KG1 (cell line): ENCODE results near the gene C1QL2.

ENCODE experiments used
- DNase-seq: peaks from one replicate; lab custom pipeline; 2025; lab: John Stamatoyannopoulos, UW

Gene C1QL2

DNA sequence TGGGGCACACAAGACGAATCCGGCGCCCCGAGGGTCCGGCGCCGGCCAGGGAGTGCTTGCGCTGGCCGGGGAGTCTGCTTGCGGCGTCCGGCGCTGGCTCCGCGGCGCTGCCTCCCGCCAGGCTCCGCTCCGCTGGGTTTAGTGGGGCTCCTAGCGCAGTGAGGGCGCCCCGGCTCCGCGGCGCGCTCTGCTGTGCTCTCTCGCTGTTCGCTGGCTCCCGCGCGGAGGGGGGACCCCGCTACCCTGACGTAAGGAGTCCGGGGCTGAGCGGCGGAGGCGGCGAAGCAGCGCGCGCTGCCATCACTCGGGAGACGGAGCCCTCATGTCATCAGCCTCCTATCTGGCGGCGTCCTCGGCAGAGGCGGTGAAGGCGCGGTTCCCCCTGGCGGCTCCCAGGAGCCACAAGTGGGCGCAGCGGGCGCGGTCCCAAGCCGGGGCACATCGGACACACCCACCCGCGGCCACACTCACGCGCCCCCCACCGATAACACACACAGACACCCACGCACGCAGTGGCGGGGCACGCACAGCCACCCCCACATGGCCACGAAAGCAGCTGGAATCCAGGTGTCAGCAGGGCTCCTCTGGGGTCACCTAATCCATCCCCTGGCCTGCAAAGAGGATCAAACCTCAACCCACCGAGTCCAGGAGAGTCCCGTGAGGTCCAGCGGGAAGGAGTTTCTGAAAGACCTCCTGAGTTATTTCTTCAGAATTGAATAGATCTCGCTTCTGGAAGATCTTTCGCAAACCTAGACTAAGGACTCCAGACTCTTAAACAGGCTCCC is at the start of gene C1QL2:
Gene C1QL2 (minus strand): TSS at position 189 of the 785 bp plus-strand sequence. CDS start 482 bp downstream, outside the sequence.
- DNase-seq: no peak

DNA sequence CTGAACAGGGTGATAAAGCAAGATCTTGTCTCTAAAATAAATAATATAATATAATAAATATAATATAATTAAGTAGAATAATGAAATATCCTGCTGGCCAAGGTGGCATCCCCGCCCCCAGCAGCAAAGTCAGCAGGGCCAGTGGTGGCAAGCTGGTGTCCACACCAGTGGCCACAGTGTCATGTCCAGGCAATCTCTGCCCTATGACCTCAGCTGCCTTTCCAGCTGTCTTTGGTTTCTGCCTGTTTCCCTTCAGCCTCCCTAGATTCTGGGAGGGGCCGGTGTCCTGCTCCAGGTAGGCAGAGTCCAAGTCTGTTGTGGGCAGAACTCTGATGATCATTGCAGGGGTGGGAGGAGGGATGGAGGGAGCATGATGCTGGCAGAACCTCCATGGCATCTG is 48.9 kb upstream of the C1QL2 start:
- DNase-seq: no peak

GRCh38 chr2:119206201-119206600 is 47.6 kb upstream of the C1QL2 start:
- no peak for DNase-seq

DNA sequence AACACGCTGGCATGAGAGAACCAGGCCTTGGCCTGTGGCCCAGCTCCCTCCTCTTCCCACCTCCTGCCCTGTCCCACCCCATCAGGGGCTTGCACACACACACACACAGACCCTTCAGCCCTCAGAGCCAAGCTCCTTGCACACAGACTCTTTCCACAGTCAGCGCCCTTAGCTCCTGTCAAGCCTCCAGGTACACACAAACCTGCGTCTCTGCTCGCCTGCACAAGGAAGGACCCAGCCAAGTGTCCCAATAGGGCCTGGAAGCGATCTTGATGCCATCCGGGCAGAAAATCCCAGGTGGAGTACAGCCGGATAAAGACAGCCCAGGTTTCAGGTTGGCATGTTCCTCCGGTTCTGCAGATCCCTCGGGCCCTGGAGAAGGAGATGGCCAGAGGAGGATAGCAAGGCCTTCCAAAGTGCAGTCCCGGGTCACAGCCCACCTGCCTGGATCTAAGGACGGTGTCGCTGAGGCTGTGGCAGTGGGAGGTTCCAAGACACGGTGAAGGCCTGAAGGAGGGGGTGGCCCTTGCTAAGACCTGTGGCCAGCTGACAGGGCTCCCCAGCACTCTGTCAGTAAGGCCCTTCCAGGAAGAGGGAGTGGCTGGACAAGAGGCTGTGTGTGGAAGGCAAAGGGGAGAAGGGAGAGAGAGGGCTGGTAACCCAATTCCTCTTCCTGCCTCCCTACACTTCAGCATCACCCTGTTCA is 46.6 kb upstream of the C1QL2 start:
- DNase-seq: no peak

GRCh38 chr2:119204525-119204924 is 46.0 kb upstream of the C1QL2 start:
- DNase-seq: no peak

DNA sequence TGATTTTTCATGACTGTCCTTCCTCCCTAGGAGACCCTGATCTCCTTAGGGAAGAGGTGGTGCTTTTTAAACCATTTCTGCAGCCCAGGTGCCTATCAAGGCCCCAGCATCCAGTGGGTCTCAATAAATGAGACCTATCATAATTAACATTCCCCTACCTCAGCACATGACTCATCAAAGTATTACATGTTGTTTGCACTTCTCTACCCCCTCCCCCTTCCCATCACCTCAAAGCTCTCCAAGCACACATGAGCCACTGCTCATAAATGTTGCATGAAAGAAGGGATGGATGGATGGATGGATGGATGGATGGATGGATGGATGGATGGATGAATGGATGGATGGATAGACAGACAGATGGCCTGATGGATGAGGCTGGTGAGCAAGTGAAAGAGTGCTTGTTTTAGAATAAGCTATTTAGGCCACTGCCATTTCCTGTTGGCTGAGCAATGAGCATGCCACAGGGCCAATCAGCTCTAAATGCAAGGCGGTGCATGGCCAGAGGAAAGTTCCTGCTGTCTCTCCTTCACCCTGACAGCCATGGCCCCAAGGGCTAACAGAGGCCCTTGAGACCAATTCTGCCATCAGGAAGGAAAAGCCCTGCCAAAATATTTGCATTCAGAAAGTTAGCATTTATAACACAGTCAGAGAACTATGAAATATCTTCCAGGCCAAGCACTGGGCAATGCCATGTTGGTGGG is 44.2 kb upstream of the C1QL2 start:
- DNase-seq: no peak

DNA sequence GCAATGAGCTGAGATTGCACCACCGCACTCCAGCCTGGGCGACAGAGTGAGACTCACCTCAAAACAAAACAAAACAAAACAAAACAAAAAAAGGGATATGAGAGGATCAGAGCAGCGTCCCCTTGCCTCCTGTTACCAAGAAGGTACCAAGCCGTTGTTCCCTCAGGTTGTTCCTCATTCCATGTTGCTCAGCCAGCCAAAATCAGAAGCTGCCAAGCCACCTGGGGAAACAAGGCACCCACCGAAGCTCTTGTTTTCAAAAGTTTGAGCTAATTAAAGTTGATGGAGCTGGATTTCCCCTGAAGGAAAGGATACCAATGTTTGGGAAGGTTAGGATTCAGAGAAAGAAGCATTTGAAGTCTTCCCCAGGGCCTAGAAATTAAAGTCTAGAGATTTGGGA is 43.3 kb upstream of the C1QL2 start:
- DNase-seq: no peak

DNA sequence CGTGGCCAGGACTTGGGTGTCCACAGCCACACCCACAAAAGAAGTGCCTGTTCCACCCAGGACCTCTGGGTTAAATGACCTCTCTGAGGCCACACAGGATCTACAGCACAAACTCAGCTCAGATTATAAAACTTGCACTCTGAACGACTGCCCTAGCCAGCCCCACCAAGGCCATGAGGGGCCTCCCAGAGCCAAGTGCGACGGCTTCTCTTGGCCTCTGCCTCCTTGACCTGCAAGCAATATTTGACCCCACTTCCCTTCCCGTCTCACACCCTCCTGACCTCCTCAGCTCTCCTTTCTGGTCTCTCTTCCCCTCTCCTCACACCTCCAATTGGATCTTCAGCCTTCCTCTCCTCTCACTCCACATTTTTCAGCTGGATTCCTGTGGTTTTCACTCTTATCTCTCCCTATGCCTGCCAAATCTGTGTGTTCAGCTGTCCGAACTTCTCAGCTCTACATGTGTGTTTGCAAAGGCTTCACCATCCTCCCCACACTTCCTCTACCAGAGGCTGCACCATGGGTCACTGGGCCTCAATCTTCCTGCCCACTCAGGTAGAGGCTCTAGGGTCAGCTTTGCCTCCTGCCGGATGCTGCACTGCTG is 39.8 kb upstream of the C1QL2 start:
- DNase-seq: no peak

- no peak for DNase-seq
Measured at GRCh38 chr2:119197529-119198239, 39.1 kb upstream of the C1QL2 start.

- DNase-seq: no peak
Measured at GRCh38 chr2:119197126-119197405, 38.5 kb upstream of the C1QL2 start.

GRCh38 chr2:119196301-119197125 is 38.0 kb upstream of the C1QL2 start:
- DNase-seq: no peak

- DNase-seq: no peak
Measured at GRCh38 chr2:119195887-119196286, 37.3 kb upstream of the C1QL2 start.

- no peak for DNase-seq
Measured at GRCh38 chr2:119195001-119195400, 36.5 kb upstream of the C1QL2 start.

DNA sequence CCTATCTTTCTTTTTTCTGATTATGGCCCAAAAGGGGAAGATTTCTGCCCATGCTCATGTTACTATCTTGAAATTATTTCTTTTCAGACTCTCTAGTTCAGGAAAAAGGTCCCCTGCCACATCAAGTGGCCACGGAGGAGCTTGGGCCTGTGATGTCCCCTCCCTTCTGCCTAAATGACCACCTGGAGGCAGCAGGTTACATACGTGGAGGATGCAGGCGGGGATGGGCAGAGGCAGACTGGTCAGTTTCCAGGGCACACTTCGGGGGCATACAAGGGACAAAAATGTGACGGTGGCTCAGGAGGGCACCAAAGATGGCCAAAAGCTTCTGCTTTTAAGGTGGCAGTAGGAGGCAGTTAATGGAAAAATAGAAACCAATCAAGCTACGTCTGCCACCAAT is 34.3 kb upstream of the C1QL2 start:
- no peak for DNase-seq

- DNase-seq: no peak
Measured at GRCh38 chr2:119190321-119191111, 32.0 kb upstream of the C1QL2 start.

GRCh38 chr2:119184512-119184911 is 26.0 kb upstream of the C1QL2 start:
- DNase-seq: no peak

- DNase-seq: no peak
Measured at GRCh38 chr2:119181791-119182445, 23.4 kb upstream of the C1QL2 start.

GRCh38 chr2:119181391-119181790 is 22.8 kb upstream of the C1QL2 start:
- no peak for DNase-seq

DNA sequence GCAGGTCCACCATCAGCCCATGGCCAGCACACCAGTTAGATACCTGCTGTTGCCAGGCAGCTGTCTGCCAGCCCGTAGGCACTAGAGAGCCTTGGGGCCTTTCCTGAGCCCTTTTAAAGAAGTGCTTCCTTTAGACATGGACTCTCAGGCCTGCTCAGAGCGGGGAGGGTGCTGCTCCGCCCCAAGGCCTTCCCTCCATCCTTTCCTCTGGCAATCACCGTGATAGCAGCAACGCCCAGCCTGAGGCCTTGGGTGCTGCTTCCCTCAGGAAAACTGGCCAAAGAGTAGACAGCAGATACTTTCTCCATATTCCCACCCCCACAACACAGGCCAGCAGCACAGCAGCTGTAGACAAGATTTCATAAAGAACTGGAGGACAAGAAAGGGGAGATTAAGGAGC is 22.3 kb upstream of the C1QL2 start:
- no peak for DNase-seq

GRCh38 chr2:119179991-119180390 is 21.4 kb upstream of the C1QL2 start:
- DNase-seq: no peak
